GM21447 (cell line): ENCODE measurements around the gene KCNB1.
"Not testable (repeated sequence)": the region's sequence is repeated elsewhere in the genome, so short reads cannot be mapped to it uniquely, and the experiment has no call there.

Experiments
- ATAC-seq: cut with Tn5 transposase; IDR thresholded peaks from one replicate; pipeline ENCODE4 v1.9.1; 2021; ENCODE audit not compliant: unreplicated experiment

The KCNB1 gene

GRCh38 chr20:49412254-49412653 is 70.2 kb downstream of the KCNB1 start:
- ATAC-seq: no peak

GRCh38 chr20:49411221-49411925 is 71.1 kb downstream of the KCNB1 start:
- ATAC-seq: no peak

- ATAC-seq: not testable (repeated sequence)
These were observed 72.4 kb downstream of the KCNB1 start for GRCh38 chr20:49409975-49410621.

GRCh38 chr20:49409302-49409974 is 73.0 kb downstream of the KCNB1 start:
- no peak for ATAC-seq

GRCh38 chr20:49408509-49409104 is 73.9 kb downstream of the KCNB1 start:
- no peak for ATAC-seq

- no peak for ATAC-seq
These were observed 75.8 kb downstream of the KCNB1 start for GRCh38 chr20:49406666-49407065.

GRCh38 chr20:49405696-49406095 is 76.8 kb downstream of the KCNB1 start:
- no peak for ATAC-seq

GRCh38 chr20:49405062-49405683 is 77.3 kb downstream of the KCNB1 start:
- ATAC-seq: no peak

GRCh38 chr20:49404461-49404860 is 78.0 kb downstream of the KCNB1 start:
- no peak for ATAC-seq

GRCh38 chr20:49403911-49404310 is 78.6 kb downstream of the KCNB1 start:
- no peak for ATAC-seq

- no peak for ATAC-seq
These were observed 79.5 kb downstream of the KCNB1 start for GRCh38 chr20:49403012-49403411.

- ATAC-seq: no peak
These were observed 81.6 kb downstream of the KCNB1 start for GRCh38 chr20:49400904-49401303.

- ATAC-seq: no peak
These were observed 82.1 kb downstream of the KCNB1 start for GRCh38 chr20:49400410-49400809.

- no peak for ATAC-seq
These were observed 83.1 kb downstream of the KCNB1 start for GRCh38 chr20:49399329-49399728.

- ATAC-seq: no peak
These were observed 83.9 kb downstream of the KCNB1 start for GRCh38 chr20:49398401-49399144.

- no peak for ATAC-seq
These were observed 84.9 kb downstream of the KCNB1 start for GRCh38 chr20:49397525-49397924.

- ATAC-seq: no peak
These were observed 86.2 kb downstream of the KCNB1 start for GRCh38 chr20:49396230-49396629.

- no peak for ATAC-seq
These were observed 86.8 kb downstream of the KCNB1 start for GRCh38 chr20:49395659-49396058.

- ATAC-seq: no peak
These were observed 87.3 kb downstream of the KCNB1 start for GRCh38 chr20:49395183-49395582.

GRCh38 chr20:49394757-49395156 is 87.7 kb downstream of the KCNB1 start:
- no peak for ATAC-seq

GRCh38 chr20:49394264-49394663 is 88.2 kb downstream of the KCNB1 start:
- ATAC-seq: no peak
